ENCODE results near the gene SETBP1. TPM values are rescaled to one million over a fixed set of nuclear protein-coding genes. Genes with fewer than 3 reads are reported as not detected.

The SETBP1 gene
- total RNA-seq, 1 donor from 2014 or later: 7.1 TPM

- intact Hi-C loops (cut with DNase I): loop anchor here (5.0 kb wide), 2 partner anchors 81 to 901 kb away; no protein-coding TSS in a partner anchor
- ATAC-seq: peak; percentile 21
- no peak for DNase-seq (ENCODE audit: missing footprints)
Measured at GRCh38 chr18:44673256-44673880, 7.3 kb upstream of the SETBP1 start.

- DNase-seq (ENCODE audit: missing footprints) (no peak), ATAC-seq (no peak)
- intact Hi-C loops (cut with DNase I): loop anchor here (2.0 kb wide), 1 partner anchor 217 kb away; no protein-coding TSS in a partner anchor
Measured at GRCh38 chr18:44677933-44678332, 2.8 kb upstream of the SETBP1 start.

GRCh38 chr18:44678725-44679055 is 2.0 kb upstream of the SETBP1 start:
- intact Hi-C loops (cut with DNase I): loop anchor here (1.0 to 2.0 kb wide), 2 partner anchors 216 to 534 kb away; no protein-coding TSS in a partner anchor
- ATAC-seq (no peak), DNase-seq (ENCODE audit: missing footprints) (no peak)

GRCh38 chr18:44679056-44679913 is 1.4 kb upstream of the SETBP1 start:
- intact Hi-C loops (cut with DNase I): loop anchor here (1.0 to 2.0 kb wide), 2 partner anchors 216 to 533 kb away; no protein-coding TSS in a partner anchor
- DNase-seq (ENCODE audit: missing footprints): peak; percentile 93
- peak; percentile 98 for ATAC-seq

- DNase-seq (ENCODE audit: missing footprints) (peak; percentile 88), ATAC-seq (no peak)
- intact Hi-C loops (cut with DNase I): loop anchor here (1.0 to 5.0 kb wide), 5 partner anchors 45 to 532 kb away; no protein-coding TSS in a partner anchor
Measured at GRCh38 chr18:44679914-44680272, 795 bp upstream of the SETBP1 start.

- ATAC-seq (no peak), DNase-seq (ENCODE audit: missing footprints) (no peak)
- intact Hi-C loops (cut with DNase I): loop anchor here (2.0 to 5.0 kb wide), 3 partner anchors 43 to 336 kb away; no protein-coding TSS in a partner anchor
Measured at GRCh38 chr18:44681076-44681970, 635 bp downstream of the SETBP1 start.

- intact Hi-C loops (cut with DNase I): loop anchor here (5.0 kb wide), 2 partner anchors 110 to 335 kb away; no protein-coding TSS in a partner anchor
- ATAC-seq: no peak
- no peak for DNase-seq (ENCODE audit: missing footprints)
Measured at GRCh38 chr18:44682201-44682870, 1.6 kb downstream of the SETBP1 start.

- intact Hi-C loops (cut with DNase I): loop anchor here (5.0 kb wide), 2 partner anchors 109 to 334 kb away; no protein-coding TSS in a partner anchor
- no peak for DNase-seq (ENCODE audit: missing footprints)
- ATAC-seq: no peak
Measured at GRCh38 chr18:44682871-44683221, 2.2 kb downstream of the SETBP1 start.

GRCh38 chr18:44683556-44683955 is 2.9 kb downstream of the SETBP1 start:
- intact Hi-C loops (cut with DNase I): loop anchor here (5.0 kb wide), 2 partner anchors 109 to 334 kb away; no protein-coding TSS in a partner anchor
- DNase-seq (ENCODE audit: missing footprints) (no peak), ATAC-seq (no peak)

- DNase-seq (ENCODE audit: missing footprints): no peak
- no peak for ATAC-seq
- intact Hi-C loops (cut with DNase I): no loop called here
Measured at GRCh38 chr18:44685296-44685695, 4.6 kb downstream of the SETBP1 start.

- DNase-seq (ENCODE audit: missing footprints) (no peak), ATAC-seq (no peak)
- intact Hi-C loops (cut with DNase I): no loop called here
Measured at GRCh38 chr18:44686156-44686555, 5.5 kb downstream of the SETBP1 start.

- no peak for ATAC-seq
Measured at GRCh38 chr18:44687421-44687820, 6.7 kb downstream of the SETBP1 start.

GRCh38 chr18:44689736-44690135 is 9.0 kb downstream of the SETBP1 start:
- intact Hi-C loops (cut with DNase I): no loop called here
- ATAC-seq (no peak), DNase-seq (ENCODE audit: missing footprints) (no peak)

More at GRCh38 chr18:44687421-44687820, 6.7 kb downstream of the SETBP1 start:
- no peak for DNase-seq (ENCODE audit: missing footprints)
- intact Hi-C loops (cut with DNase I): no loop called here

- intact Hi-C loops (cut with DNase I): no loop called here
- DNase-seq (ENCODE audit: missing footprints) (no peak), ATAC-seq (no peak)
Measured at GRCh38 chr18:44691148-44691925, 10.6 kb downstream of the SETBP1 start.

- intact Hi-C loops (cut with DNase I): no loop called here
- DNase-seq (ENCODE audit: missing footprints) (no peak), ATAC-seq (no peak)
Measured at GRCh38 chr18:44693030-44693784, 12.5 kb downstream of the SETBP1 start.

GRCh38 chr18:44695503-44695902 is 14.8 kb downstream of the SETBP1 start:
- intact Hi-C loops (cut with DNase I): loop anchor here (5.0 kb wide), 1 partner anchor 187 kb away; no protein-coding TSS in a partner anchor

GRCh38 chr18:44696892-44697291 is 16.2 kb downstream of the SETBP1 start:
- intact Hi-C loops (cut with DNase I): loop anchor here (5.0 kb wide), 1 partner anchor 185 kb away; no protein-coding TSS in a partner anchor
- DNase-seq (ENCODE audit: missing footprints): no peak

More at GRCh38 chr18:44695503-44695902, 14.8 kb downstream of the SETBP1 start:
- no peak for DNase-seq (ENCODE audit: missing footprints)
- ATAC-seq: no peak

More at GRCh38 chr18:44696892-44697291, 16.2 kb downstream of the SETBP1 start:
- ATAC-seq: peak; percentile 59

Measured in Right ventricle myocardium inferior (tissue), 1 donor.